ENCODE measurements around the gene GEMIN7. TPM values are rescaled to one million over a fixed set of nuclear protein-coding genes. Genes with fewer than 3 reads are reported as not detected.

GEMIN7 gene
- total and polyA plus RNA-seq, 2 of the 13 experiments (the other 11 are each of a cell fraction or from before 2014, with no cell fraction given): 24.1 to 30.6 TPM

DNA sequence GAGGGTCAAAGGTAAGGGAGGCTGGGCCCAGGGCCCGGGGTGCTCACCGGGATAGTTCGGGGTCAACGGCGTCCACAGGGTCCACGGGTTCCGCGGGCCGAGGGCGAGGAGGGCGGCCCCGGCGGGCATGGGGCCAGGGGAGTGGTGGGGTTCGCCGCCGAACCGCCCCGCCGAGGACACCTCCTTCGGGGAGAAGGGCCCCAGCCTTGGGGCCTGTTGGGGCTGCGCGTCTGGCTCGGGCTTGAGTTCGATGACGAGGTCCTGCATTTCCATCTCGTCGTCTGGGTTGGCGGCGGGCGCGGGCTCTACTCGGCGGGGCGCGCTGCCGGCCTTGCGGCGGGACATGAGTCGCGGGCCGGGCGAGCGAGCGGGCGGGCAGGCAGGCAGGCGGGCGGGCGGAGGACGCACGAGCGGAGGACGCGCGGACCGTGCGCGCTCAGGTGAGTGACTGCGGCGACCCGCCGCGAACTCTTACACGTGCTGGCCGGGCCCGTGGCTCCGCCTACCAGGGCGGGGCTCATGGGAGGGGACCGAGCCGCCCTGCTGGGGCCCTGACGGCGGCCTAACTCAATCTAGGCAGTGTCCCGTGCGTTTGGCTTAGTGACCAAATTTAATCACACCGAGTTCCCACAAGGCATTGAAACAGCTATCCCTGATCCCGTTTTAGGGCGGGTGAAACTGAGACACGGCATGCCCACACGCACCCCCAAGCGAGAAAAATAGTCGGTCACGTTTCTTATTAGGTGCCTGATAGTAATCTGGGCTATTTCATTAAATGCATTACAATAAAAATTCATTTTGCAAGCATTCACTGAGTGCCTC, 2.8 kb upstream of the GEMIN7 start, which contains the start of gene ZNF296 (continued):
- no peak for TF ChIP-seq ZHX1 (CRISPR knock-in tag; IDR thresholded peaks at IDR 0.05; ENCODE audit: low read depth)
- TF ChIP-seq, protein P1, sequence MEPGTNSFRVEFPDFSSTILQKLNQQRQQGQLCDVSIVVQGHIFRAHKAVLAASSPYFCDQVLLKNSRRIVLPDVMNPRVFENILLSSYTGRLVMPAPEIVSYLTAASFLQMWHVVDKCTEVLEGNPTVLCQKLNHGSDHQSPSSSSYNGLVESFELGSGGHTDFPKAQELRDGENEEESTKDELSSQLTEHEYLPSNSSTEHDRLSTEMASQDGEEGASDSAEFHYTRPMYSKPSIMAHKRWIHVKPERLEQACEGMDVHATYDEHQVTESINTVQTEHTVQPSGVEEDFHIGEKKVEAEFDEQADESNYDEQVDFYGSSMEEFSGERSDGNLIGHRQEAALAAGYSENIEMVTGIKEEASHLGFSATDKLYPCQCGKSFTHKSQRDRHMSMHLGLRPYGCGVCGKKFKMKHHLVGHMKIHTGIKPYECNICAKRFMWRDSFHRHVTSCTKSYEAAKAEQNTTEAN (CRISPR knock-in tag; conservative IDR thresholded peaks at IDR 0.05): peak; percentile 43; the same call in 1 of the 2 replicates
- TF ChIP-seq RAD21 (CRISPR knock-in tag; IDR thresholded peaks at IDR 0.05): 0 out of 2 replicates have a peak, but pooled peaks have one; percentile 43
- TF ChIP-seq ZNF7 (CRISPR knock-in tag; IDR thresholded peaks at IDR 0.05): no peak
- 0 out of 2 replicates have a peak, but pooled peaks have one; percentile 40 for TF ChIP-seq MEIS2 (CRISPR knock-in tag; IDR thresholded peaks at IDR 0.05)
- peak; percentile 58; the same call in 1 of the 2 replicates for TF ChIP-seq ZNF746 (CRISPR knock-in tag; IDR thresholded peaks at IDR 0.05)
- TF ChIP-seq, protein P2, sequence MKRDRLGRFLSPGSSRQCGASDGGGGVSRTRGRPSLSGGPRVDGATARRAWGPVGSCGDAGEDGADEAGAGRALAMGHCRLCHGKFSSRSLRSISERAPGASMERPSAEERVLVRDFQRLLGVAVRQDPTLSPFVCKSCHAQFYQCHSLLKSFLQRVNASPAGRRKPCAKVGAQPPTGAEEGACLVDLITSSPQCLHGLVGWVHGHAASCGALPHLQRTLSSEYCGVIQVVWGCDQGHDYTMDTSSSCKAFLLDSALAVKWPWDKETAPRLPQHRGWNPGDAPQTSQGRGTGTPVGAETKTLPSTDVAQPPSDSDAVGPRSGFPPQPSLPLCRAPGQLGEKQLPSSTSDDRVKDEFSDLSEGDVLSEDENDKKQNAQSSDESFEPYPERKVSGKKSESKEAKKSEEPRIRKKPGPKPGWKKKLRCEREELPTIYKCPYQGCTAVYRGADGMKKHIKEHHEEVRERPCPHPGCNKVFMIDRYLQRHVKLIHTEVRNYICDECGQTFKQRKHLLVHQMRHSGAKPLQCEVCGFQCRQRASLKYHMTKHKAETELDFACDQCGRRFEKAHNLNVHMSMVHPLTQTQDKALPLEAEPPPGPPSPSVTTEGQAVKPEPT (CRISPR knock-in tag; IDR thresholded peaks at IDR 0.05; ENCODE audit: low read depth): no peak
- TF ChIP-seq PHF8 (CRISPR knock-in tag; IDR thresholded peaks at IDR 0.05): peak; percentile 59; the same call in 1 of the 2 replicates
- TF ChIP-seq TOPORS (CRISPR knock-in tag; IDR thresholded peaks at IDR 0.05): peak; percentile 44
- TF ChIP-seq MAF1 (CRISPR knock-in tag; IDR thresholded peaks at IDR 0.05; ENCODE audit: borderline replicate concordance): no peak
- TF ChIP-seq GMEB2 (CRISPR knock-in tag; IDR thresholded peaks at IDR 0.05; ENCODE audit: low read depth): no peak
- TF ChIP-seq ATRX (CRISPR knock-in tag; IDR thresholded peaks at IDR 0.05; ENCODE audit: borderline replicate concordance): no peak
- TF ChIP-seq ZNF879 (CRISPR knock-in tag; IDR thresholded peaks at IDR 0.05): no peak
- no peak for TF ChIP-seq TBX3 (IDR thresholded peaks at IDR 0.05; ENCODE audit: borderline replicate concordance)
- TF ChIP-seq AHR (CRISPR knock-in tag; IDR thresholded peaks at IDR 0.05): 0 out of 2 replicates have a peak, but pooled peaks have one; percentile 39
- TF ChIP-seq, protein P3, sequence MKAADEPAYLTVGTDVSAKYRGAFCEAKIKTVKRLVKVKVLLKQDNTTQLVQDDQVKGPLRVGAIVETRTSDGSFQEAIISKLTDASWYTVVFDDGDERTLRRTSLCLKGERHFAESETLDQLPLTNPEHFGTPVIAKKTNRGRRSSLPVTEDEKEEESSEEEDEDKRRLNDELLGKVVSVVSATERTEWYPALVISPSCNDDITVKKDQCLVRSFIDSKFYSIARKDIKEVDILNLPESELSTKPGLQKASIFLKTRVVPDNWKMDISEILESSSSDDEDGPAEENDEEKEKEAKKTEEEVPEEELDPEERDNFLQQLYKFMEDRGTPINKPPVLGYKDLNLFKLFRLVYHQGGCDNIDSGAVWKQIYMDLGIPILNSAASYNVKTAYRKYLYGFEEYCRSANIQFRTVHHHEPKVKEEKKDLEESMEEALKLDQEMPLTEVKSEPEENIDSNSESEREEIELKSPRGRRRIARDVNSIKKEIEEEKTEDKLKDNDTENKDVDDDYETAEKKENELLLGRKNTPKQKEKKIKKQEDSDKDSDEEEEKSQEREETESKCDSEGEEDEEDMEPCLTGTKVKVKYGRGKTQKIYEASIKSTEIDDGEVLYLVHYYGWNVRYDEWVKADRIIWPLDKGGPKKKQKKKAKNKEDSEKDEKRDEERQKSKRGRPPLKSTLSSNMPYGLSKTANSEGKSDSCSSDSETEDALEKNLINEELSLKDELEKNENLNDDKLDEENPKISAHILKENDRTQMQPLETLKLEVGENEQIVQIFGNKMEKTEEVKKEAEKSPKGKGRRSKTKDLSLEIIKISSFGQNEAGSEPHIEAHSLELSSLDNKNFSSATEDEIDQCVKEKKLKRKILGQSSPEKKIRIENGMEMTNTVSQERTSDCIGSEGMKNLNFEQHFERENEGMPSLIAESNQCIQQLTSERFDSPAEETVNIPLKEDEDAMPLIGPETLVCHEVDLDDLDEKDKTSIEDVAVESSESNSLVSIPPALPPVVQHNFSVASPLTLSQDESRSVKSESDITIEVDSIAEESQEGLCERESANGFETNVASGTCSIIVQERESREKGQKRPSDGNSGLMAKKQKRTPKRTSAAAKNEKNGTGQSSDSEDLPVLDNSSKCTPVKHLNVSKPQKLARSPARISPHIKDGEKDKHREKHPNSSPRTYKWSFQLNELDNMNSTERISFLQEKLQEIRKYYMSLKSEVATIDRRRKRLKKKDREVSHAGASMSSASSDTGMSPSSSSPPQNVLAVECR (CRISPR knock-in tag; IDR thresholded peaks at IDR 0.05; ENCODE audit: borderline replicate concordance): peak; percentile 84; the same call in 1 of the 2 replicates
- peak; percentile 62; the same call in 1 of the 2 replicates for TF ChIP-seq ZNF776 (CRISPR knock-in tag; IDR thresholded peaks at IDR 0.05)
